GM08714 (cell line): ENCODE results near the gene KRTAP4-6.
"Not testable (repeated sequence)": the region's sequence is repeated elsewhere in the genome, so short reads cannot be mapped to it uniquely, and the experiment has no call there.

ENCODE experiments used
- H3K4me3 ChIP-seq: fragments of 200-500 bp; sonication (Bioruptor generic); 2 replicates; pipeline ENCODE4 v1.5.1; 2014; ENCODE audit warnings: mild to moderate bottlenecking, low read length, inconsistent platforms
- ZNF274 ChIP-seq: IDR thresholded peaks from 2 replicates; pipeline ENCODE4 v1.6.1; 2012; ENCODE audit warnings: mild to moderate bottlenecking, low read depth, low read length

The KRTAP4-6 gene

DNA sequence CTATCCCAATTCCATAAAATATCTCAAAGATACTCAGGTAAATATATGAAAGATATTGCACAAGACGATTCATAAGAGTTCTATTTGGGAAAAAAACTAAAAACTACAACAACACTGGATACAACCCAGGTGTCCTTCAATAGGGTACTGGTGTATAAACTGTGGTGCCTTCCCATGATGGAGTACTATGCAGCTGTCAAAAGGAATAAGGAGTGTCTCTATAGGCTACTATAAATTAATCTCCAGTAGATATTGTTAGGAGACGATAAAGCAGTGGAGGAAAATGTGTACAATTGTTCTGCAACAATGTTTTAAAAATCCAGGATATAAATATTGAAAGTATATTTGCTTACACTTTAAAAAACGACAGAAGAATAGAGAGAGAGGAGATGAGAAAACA is 13.9 kb downstream of the KRTAP4-6 start:
- H3K4me3 ChIP-seq, result no peak overlapping the region
- no peak for TF ChIP-seq ZNF274

- no peak for TF ChIP-seq ZNF274
Observed at GRCh38 chr17:41125064-41125463, 15.3 kb downstream of the KRTAP4-6 start.

GRCh38 chr17:41123991-41124371 is 16.4 kb downstream of the KRTAP4-6 start, which contains the start of gene KRTAP4-12:
Gene KRTAP4-12 (minus strand): TSS chr17:41124182. CDS start chr17:41124122, 60 bp downstream.
- H3K4me3 ChIP-seq, result not testable (repeated sequence)

More at GRCh38 chr17:41125064-41125463, 15.3 kb downstream of the KRTAP4-6 start:
- H3K4me3 ChIP-seq, result no peak overlapping the region

GRCh38 chr17:41123292-41123990 is 16.9 kb downstream of the KRTAP4-6 start:
- H3K4me3 ChIP-seq, result not testable (repeated sequence)

DNA sequence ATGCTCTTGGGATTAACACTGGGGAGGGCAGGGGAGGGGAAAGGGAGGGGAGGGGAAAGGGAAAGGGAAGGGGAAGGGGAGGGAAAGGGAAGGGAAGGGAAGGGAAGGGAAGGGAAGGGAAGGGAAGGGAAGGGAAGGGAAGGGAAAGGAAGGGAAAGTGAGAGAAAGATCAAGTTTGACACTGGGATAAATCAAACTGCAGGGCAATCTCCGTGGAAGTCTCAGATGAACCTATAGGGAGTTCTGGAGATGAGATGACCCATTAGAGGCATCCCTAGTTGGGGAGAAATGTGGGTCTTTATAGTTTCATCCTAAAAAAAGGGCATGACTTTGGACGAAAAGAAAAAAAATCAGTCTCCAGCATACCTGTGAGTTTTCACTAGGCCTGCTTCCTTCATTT is 18.6 kb downstream of the KRTAP4-6 start:
- TF ChIP-seq ZNF274, result no peak
- H3K4me3 ChIP-seq, result no peak overlapping the region

DNA sequence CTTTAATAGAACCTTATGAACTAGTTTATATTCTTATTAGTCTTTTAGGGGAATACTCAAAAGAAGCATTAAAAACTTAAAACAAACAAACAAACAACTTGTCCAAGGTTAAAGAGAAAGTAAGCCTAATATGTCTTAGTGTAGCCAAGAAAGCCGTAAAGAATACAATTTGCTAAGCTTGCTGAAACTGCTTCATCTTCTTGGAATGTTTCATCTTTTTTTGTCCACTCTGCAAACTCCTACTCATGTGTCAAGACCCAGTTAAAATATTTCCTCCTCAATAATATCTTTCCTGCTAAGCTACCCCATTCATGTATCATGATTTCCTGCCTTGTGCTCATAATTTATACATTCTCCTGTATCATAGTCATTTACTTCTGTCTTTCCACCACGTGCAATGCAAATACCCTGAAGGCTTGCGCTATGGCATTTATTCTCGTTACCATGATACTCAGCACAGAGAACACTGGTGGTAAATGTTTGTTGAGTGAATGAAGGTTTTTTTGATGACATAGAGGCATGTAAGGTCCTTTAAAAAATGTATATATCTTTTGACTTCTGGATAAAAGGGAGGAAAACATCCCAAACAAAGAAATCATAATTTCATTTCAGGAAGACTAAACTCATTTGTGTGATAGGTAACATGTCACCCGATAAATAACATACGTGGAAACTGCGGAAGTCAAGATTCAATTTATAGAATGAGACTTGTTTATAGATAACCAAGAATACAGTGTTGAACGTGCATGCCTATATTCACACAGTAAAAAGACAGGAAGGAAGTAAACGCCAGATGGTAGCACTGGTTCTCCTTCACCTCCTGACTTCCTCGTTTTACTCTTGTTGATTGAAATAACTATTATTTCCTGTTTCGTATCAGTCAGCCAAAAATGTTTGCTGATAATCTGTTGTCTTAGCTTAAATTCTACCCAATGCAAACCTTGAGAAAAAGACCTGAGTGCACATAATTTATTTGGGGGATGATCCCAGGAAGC is 20.4 kb downstream of the KRTAP4-6 start:
- H3K4me3 ChIP-seq, result not testable (repeated sequence)

DNA sequence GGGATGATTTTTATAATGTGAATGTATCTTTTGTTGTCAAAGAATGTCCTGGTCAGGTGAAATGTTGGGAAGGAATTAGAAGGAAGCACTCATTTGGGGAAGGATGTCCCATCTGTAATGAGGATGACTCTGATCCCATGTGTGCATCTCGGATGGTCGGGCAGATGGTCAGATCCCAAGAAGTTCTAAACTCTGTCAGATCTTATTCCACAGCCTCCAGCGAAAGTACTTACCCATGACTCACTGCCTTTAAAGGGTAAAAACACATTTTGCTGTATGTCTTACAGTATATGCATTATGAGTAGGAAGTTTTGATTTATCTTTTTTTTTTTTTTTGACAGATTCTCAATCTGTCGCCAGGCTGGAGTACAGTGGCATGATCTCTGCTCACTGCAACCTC is 21.6 kb downstream of the KRTAP4-6 start:
- H3K4me3 ChIP-seq, result no peak overlapping the region
- TF ChIP-seq ZNF274, result no peak

DNA sequence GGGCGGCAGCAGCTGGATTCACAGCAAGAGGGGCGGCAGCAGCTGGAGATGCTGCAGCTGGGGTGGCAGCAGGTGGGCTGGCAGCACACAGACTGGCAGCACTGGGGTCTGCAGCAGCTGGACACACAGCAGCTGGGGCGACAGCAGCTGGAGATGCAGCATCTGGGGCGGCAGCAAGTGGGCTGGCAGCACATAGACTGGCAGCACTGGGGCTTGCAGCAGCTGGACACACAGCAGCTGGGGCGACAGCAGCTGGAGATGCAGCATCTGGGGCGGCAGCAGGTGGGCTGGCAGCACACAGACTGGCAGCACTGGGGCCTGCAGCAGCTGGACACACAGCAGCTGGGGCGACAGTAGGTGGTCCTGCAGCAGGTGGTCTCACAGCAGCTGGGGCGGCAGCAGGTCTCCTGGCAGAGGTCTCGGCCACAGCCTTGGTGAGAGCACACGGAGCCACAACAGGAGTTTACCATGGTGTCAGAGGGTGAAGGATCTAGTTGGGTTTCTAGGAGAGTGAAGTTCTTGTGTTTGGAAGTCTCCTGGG is 22.4 kb downstream of the KRTAP4-6 start, which contains the start of gene KRTAP4-11:
Gene KRTAP4-11 (minus strand): TSS at position 528 of the 541 bp plus-strand sequence. CDS start 58 bp downstream, at position 470.
- H3K4me3 ChIP-seq, result not testable (repeated sequence)

GRCh38 chr17:41116297-41116696 is 24.0 kb downstream of the KRTAP4-6 start:
- TF ChIP-seq ZNF274, result no peak
- H3K4me3 ChIP-seq, result no peak overlapping the region

DNA sequence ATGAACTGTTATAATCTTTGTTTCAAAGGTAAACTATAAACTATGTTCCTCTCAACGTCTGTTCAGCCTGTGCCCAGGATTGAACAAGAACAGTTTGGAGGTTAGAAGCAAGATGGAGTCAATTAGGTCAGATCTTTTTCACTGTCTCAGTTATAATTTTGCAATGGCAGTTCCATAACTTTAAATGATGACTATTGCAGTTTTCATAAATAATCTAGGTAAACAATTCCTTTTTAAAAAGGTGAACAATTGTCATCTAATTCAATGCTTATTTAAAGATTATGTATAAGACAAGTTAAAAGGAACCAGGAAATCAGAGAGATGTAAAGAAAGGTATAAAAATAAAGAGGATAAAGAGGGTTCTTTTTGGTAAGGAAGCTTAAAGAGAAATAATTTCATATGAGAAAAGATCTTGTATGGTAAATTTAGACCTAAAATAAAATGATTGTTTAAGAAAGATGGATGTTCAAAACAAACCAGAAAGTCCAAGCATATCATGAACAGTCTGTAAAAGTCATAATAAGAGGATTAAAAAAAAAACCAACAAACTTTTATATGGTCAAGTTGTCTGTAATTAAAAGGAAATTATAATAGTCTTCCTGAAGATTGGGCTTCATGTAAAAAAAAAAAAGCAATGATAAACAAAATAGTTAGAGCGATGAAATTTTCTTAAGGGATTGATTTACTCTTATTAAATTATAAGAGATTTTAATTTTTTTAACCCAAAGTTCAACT is 29.0 kb downstream of the KRTAP4-6 start:
- no peak overlapping the region for H3K4me3 ChIP-seq
- TF ChIP-seq ZNF274, result no peak

- H3K4me3 ChIP-seq, result not testable (repeated sequence)
Observed at GRCh38 chr17:41108728-41109386, 31.5 kb downstream of the KRTAP4-6 start.

DNA sequence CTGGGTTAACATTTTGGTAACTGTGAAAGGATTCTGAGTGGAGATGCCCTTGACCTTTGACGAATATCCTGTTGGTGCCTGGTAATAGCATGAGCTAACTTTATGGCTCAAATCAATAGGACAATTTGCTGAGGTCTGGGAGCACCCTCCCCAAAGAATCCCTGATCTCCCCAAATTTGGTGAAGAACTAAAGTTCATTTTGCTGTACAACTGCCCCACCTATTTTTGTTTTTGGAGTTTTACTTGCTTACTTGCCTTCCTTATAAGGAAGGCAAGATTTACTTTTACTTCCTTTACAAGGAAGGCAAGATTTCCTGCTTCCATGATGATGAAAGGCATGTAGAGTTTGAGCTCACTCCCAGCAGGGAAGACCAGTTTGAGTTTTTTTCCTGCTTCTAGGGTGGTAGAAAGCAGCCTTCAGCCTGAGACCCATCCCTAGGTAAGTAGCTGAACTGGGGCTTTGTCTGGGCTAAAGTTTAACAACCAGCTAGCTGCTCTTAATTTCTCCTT is 32.3 kb downstream of the KRTAP4-6 start:
- H3K4me3 ChIP-seq, result no peak overlapping the region
- TF ChIP-seq ZNF274, result no peak

DNA sequence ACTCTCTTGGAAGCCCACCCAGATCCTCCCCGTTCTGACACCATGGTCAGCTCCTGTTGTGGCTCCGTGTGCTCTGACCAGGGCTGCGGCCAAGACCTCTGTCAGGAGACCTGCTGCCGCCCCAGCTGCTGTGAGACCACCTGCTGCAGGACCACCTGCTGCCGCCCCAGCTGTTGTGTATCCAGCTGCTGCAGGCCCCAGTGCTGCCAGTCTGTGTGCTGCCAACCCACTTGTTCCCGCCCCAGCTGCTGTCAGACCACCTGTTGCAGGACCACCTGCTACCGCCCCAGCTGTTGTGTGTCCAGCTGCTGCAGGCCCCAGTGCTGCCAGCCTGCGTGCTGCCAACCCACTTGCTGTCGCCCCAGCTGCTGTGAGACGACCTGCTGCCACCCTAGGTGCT is 35.0 kb downstream of the KRTAP4-6 start, which contains the start of gene KRTAP4-9:
Gene KRTAP4-9 (plus strand): TSS at position 43 of the 400 bp plus-strand sequence. CDS start 0 bp downstream, at position 43.
- H3K4me3 ChIP-seq, result not testable (repeated sequence)

DNA sequence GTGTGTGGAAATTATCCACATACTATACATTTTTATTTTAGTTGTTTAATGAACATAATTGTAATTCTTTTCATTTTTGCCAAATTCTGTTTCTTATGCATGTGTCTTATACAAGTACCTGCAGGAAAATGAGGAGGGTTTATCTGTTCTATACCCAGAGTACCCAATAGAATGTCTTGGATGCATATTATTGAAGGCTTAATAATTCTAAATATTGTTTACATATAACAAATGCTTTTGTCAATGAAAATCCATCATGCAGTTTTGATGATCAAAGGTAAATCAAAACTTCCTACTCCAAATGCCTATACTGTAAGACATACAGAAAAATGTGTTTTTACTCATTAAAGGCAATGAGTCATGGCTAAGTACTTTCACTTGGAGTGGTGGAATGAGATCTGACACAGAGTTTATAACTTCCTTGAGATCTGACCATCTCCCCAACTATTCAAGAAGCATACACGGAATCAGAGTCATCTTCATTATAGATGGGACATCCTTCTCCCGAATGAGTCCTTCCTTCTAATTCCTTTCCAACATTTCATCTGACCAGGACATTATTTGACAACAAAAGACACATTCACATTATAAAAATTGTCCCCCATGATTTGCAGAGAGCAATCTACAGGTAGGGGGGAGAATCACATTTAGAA is 35.8 kb downstream of the KRTAP4-6 start:
- H3K4me3 ChIP-seq, result not testable (repeated sequence)
